Spinal cord (tissue), 10 donors: ENCODE results near the gene LTBP1. TPM values are rescaled to one million over a fixed set of nuclear protein-coding genes. Genes with fewer than 3 reads are reported as not detected.
A peak's percentile ranks its signal among the peaks of the same experiment; 100 is the strongest.

ENCODE experiments used
- DNase-seq, 6 donors: peaks; one replicate each; pipeline versions ENCODE4 v3.0.0 to v3.0.0-alpha.2; 2013 to 2015; ENCODE audit warnings: low spot score in 6 of 6, low read depth in 4 of 6
- H3K27ac ChIP-seq: one replicate; pipeline ENCODE4 v1.5.1; 2013; ENCODE audit warnings: low read depth, low read length, control low read depth
- H3K27me3 ChIP-seq: one replicate; pipeline ENCODE4 v1.6.1; 2013; ENCODE audit warnings: low read length; ENCODE audit not compliant: control insufficient read depth, insufficient read depth
- H3K36me3 ChIP-seq: one replicate; pipeline ENCODE4 v1.6.1; 2013; ENCODE audit warnings: low read length; ENCODE audit not compliant: control insufficient read depth, insufficient read depth
- H3K4me1 ChIP-seq: one replicate; pipeline ENCODE4 v1.6.1; 2013; ENCODE audit warnings: low read length; ENCODE audit not compliant: control insufficient read depth, insufficient read depth
- H3K4me3 ChIP-seq: one replicate; pipeline ENCODE4 v1.5.1; 2013; ENCODE audit warnings: low read depth, low read length, control low read depth
- H3K9me3 ChIP-seq: one replicate; pipeline ENCODE4 v1.6.1; 2013; ENCODE audit warnings: low read length; ENCODE audit not compliant: control insufficient read depth, insufficient read depth
- WGBS: methylation state at CpG from one replicate; pipeline ENCODE4 v1.1.5; 2013; ENCODE audit warnings: missing lambda C conversion rate; ENCODE audit not compliant: insufficient coverage; 5-methylcytosine and 5-hydroxymethylcytosine counted together
- polyA plus RNA-seq, 2 donors: library from polyadenylated mRNA; unstranded; fragments of 120-200 nt; gene quantifications; one replicate each; pipeline ENCODE4 v1.2.1, GENCODE V29; 2013; ENCODE audit not compliant: insufficient read length in 2 of 2
- total RNA-seq, 2 donors: library from RNA; depleted of rRNA in 1 of 2; stranded (reverse); fragments of 120-200 nt in 1 of 2; fragments of >200 nt in 1 of 2; gene quantifications; one replicate each; pipeline versions ENCODE4 v1.2.3 to v1.2.4, GENCODE V29; 2013 to 2014
- donor health status: healthy.

Gene LTBP1
- total and polyA plus RNA-seq, 4 donors = 22.7 to 83.0 (median 51.7) TPM

- H3K36me3 ChIP-seq = no peaks in the 10 kb centered on the region
- H3K9me3 ChIP-seq = no peaks in the 10 kb centered on the region
- DNase-seq = no peak
- no peaks in the 10 kb centered on the region for H3K27me3 ChIP-seq
- H3K27ac ChIP-seq = no peak overlapping the region
- no peaks in the 10 kb centered on the region for H3K4me1 ChIP-seq
- H3K4me3 ChIP-seq = no peak overlapping the region
- no CpG with 5 or more reads among the region's 8 CpGs for WGBS
These were observed 130.6 kb downstream of the LTBP1 start for GRCh38 chr2:33077311-33077710.

GRCh38 chr2:33077844-33078243 is 131.1 kb downstream of the LTBP1 start:
- DNase-seq = peak in 1 of 6 donors; percentile 47
- no peaks in the 10 kb centered on the region for H3K4me1 ChIP-seq
- no peak overlapping the region for H3K4me3 ChIP-seq
- no peaks in the 10 kb centered on the region for H3K9me3 ChIP-seq
- WGBS = 80% methylated on average over 3 of the region's 4 CpGs
- no peak overlapping the region for H3K27ac ChIP-seq
- no peaks in the 10 kb centered on the region for H3K27me3 ChIP-seq
- H3K36me3 ChIP-seq = no peaks in the 10 kb centered on the region

GRCh38 chr2:33081691-33082090 is 134.9 kb downstream of the LTBP1 start:
- H3K9me3 ChIP-seq = no peaks in the 10 kb centered on the region
- H3K36me3 ChIP-seq = no peaks in the 10 kb centered on the region
- H3K27me3 ChIP-seq = no peaks in the 10 kb centered on the region
- no peak overlapping the region for H3K4me3 ChIP-seq
- H3K4me1 ChIP-seq = no peaks in the 10 kb centered on the region
- no peak for DNase-seq
- H3K27ac ChIP-seq = no peak overlapping the region
- no CpG with 5 or more reads among the region's 7 CpGs for WGBS

GRCh38 chr2:33083699-33084387 is 137.1 kb downstream of the LTBP1 start:
- 57% methylated on average over 1 of the region's 6 CpGs for WGBS
- no peak overlapping the region for H3K4me3 ChIP-seq
- DNase-seq = no peak
- H3K4me1 ChIP-seq = no peaks in the 10 kb centered on the region
- H3K36me3 ChIP-seq = no peaks in the 10 kb centered on the region
- no peaks in the 10 kb centered on the region for H3K9me3 ChIP-seq
- H3K27me3 ChIP-seq = no peaks in the 10 kb centered on the region
- no peak overlapping the region for H3K27ac ChIP-seq

- Histone ChIP-seq H3K9me3 (no peaks in the 10 kb centered on the region), H3K4me3 (no peak overlapping the region), H3K4me1 (no peaks in the 10 kb centered on the region), H3K27me3 (no peaks in the 10 kb centered on the region), H3K36me3 (no peaks in the 10 kb centered on the region), H3K27ac (no peak overlapping the region)
- DNase-seq = no peak
- WGBS = 54% methylated on average over 4 of the region's 7 CpGs
These were observed 137.7 kb downstream of the LTBP1 start for GRCh38 chr2:33084433-33084832.

- DNase-seq = no peak
- Histone ChIP-seq H3K4me3 (no peak overlapping the region), H3K4me1 (no peaks in the 10 kb centered on the region), H3K27ac (no peak overlapping the region), H3K27me3 (no peaks in the 10 kb centered on the region), H3K36me3 (no peaks in the 10 kb centered on the region), H3K9me3 (no peaks in the 10 kb centered on the region)
- 100% methylated on average over 1 of the region's 1 CpG for WGBS
These were observed 138.9 kb downstream of the LTBP1 start for GRCh38 chr2:33085646-33086045.

- DNase-seq = peak in 1 of 6 donors; percentile 80
- H3K9me3 ChIP-seq = no peaks in the 10 kb centered on the region
- H3K27ac ChIP-seq = no peak overlapping the region
- H3K4me3 ChIP-seq = no peak overlapping the region
- whole genome bisulfite sequencing = 90% methylated on average over 3 of the region's 9 CpGs
- H3K27me3 ChIP-seq = no peaks in the 10 kb centered on the region
- H3K36me3 ChIP-seq = no peaks in the 10 kb centered on the region
- H3K4me1 ChIP-seq = no peaks in the 10 kb centered on the region
These were observed 139.8 kb downstream of the LTBP1 start for GRCh38 chr2:33086400-33087015.

GRCh38 chr2:33090553-33091134 is 143.9 kb downstream of the LTBP1 start:
- DNase-seq = no peak
- Histone ChIP-seq H3K27ac (no peak overlapping the region), H3K4me3 (no peak overlapping the region), H3K4me1 (no peaks in the 10 kb centered on the region), H3K27me3 (no peaks in the 10 kb centered on the region), H3K36me3 (no peaks in the 10 kb centered on the region), H3K9me3 (no peaks in the 10 kb centered on the region)
- WGBS = 80% methylated on average over 1 of the region's 4 CpGs

GRCh38 chr2:33091541-33092123 is 144.9 kb downstream of the LTBP1 start:
- H3K4me1 ChIP-seq = no peaks in the 10 kb centered on the region
- H3K36me3 ChIP-seq = no peaks in the 10 kb centered on the region
- no peaks in the 10 kb centered on the region for H3K27me3 ChIP-seq
- WGBS = 98% methylated on average over 3 of the region's 5 CpGs
- no peak for DNase-seq
- H3K4me3 ChIP-seq = no peak overlapping the region
- no peak overlapping the region for H3K27ac ChIP-seq
- H3K9me3 ChIP-seq = no peaks in the 10 kb centered on the region
